Endothelial cell of umbilical vein (primary cell): ENCODE measurements around the gene THAP3. TPM values are rescaled to one million over a fixed set of nuclear protein-coding genes. Genes with fewer than 3 reads are reported as not detected.

Source experiments
- BruUV-seq: library from RNA; stranded (reverse); fragments of 400-500 nt; replicated peaks from 2 replicates; lab custom pipeline; 2021; lab: Mats Ljungman, UMichigan
- CTCF ChIA-PET: fragments of 300-600, 350-600 bp; sonication (Branson Sonifier 250); formaldehyde crosslinking; loops from one replicate; lab custom pipeline; 2021; ENCODE audit warnings: antibody characterized with exemption, inconsistent platforms; lab: Charles Lee
- POLR2A ChIA-PET: fragments of 300-600, 350-600 bp; sonication (Branson Sonifier 250); formaldehyde crosslinking; loops from one replicate; lab custom pipeline; 2021; ENCODE audit warnings: antibody characterized with exemption, inconsistent platforms; lab: Charles Lee
- DNase-seq: peaks from one replicate; pipeline ENCODE4 v3.0.0-alpha.2; 2011; ENCODE audit warnings: low read depth, low spot score
- FAIRE-seq: peaks from 2 replicates; lab custom pipeline; 2011; peaks lifted over from hg19 to GRCh38; lab: Jason Lieb, UNC
- H2AFZ ChIP-seq: 2 replicates; pipeline ENCODE4 v1.6.0; 2012; ENCODE audit warnings: low read depth, low read length, control low read depth, inconsistent platforms
- H3K27ac ChIP-seq: 2 replicates; pipeline ENCODE4 v1.5.1; 2011; ENCODE audit warnings: low read depth, mild to moderate bottlenecking, control low read depth, low read length, moderate library complexity; ENCODE audit not compliant: insufficient read depth
- H3K27me3 ChIP-seq, 2 experiments: 2 replicates each; pipeline versions ENCODE4 v1.6.0 to v1.6.1; 2011; ENCODE audit warnings: low read length in 2 of 2, mixed read lengths in 1 of 2; ENCODE audit not compliant: control insufficient read depth in 2 of 2, insufficient read depth in 2 of 2
- H3K36me3 ChIP-seq, 2 experiments: 2 replicates in 1 of 2; 3 replicates in 1 of 2; pipeline ENCODE4 v1.5.1; 2011; ENCODE audit warnings: low read length in 2 of 2, mild to moderate bottlenecking in 1 of 2, moderate library complexity in 1 of 2; ENCODE audit not compliant: control insufficient read depth in 2 of 2, insufficient read depth in 2 of 2; ENCODE audit errors: extremely low read depth in 1 of 2
- H3K4me1 ChIP-seq: 3 replicates; pipeline ENCODE4 v1.5.1; 2011; ENCODE audit warnings: mild to moderate bottlenecking, low read length; ENCODE audit not compliant: control insufficient read depth, insufficient read depth; ENCODE audit errors: extremely low read depth
- H3K4me2 ChIP-seq: 2 replicates; pipeline ENCODE4 v1.6.1; 2011; ENCODE audit warnings: low read length, control low read depth, mixed read lengths; ENCODE audit not compliant: insufficient read depth
- H3K4me3 ChIP-seq, 3 experiments: fragments of 200-600 bp in 1 of 3; sonication (generic), shearing (Covaris generic) in 1 of 3; replicated peaks in 1 of 3; 2 replicates each; pipeline ENCODE4 v1.5.1; 2011 to 2016; ENCODE audit warnings: control low read depth in 3 of 3, low read length in 3 of 3, mild to moderate bottlenecking in 2 of 3, inconsistent platforms in 1 of 3, low read depth in 1 of 3, moderate library complexity in 1 of 3; ENCODE audit not compliant: insufficient read depth in 1 of 3
- H3K79me2 ChIP-seq: 2 replicates; pipeline ENCODE4 v1.6.0; 2012; ENCODE audit warnings: low read length, inconsistent platforms; ENCODE audit not compliant: control insufficient read depth, insufficient read depth
- H3K9ac ChIP-seq: replicated peaks from 2 replicates; pipeline ENCODE3; 2011; ENCODE audit warnings: low read length, control low read depth; ENCODE audit not compliant: insufficient read depth; ENCODE audit errors: extremely low read depth
- H3K9me1 ChIP-seq: replicated peaks from 3 replicates; pipeline ENCODE4 v1.6.0; 2011; ENCODE audit warnings: mild to moderate bottlenecking, low read length; ENCODE audit not compliant: control insufficient read depth, insufficient read depth; ENCODE audit errors: extremely low read depth
- H3K9me3 ChIP-seq: replicated peaks from 2 replicates; pipeline ENCODE4 v1.5.1; 2012; ENCODE audit warnings: low read length, inconsistent platforms; ENCODE audit not compliant: control insufficient read depth, insufficient read depth
- H4K20me1 ChIP-seq: replicated peaks from 2 replicates; pipeline ENCODE3; 2011; ENCODE audit warnings: mild to moderate bottlenecking, low read length; ENCODE audit not compliant: control insufficient read depth, insufficient read depth; ENCODE audit errors: extremely low read depth
- CTCF ChIP-seq, 2 donors: IDR thresholded peaks; 1 replicate in 1 of 2; 2 replicates in 1 of 2; pipeline ENCODE4 v1.5.1; 2011; ENCODE audit warnings: low read length in 2 of 2, mild to moderate bottlenecking in 2 of 2, moderate library complexity in 2 of 2, control low read depth in 1 of 2, inconsistent platforms in 1 of 2, low read depth in 1 of 2; ENCODE audit not compliant: insufficient read depth in 1 of 2; ENCODE audit errors: extremely low read depth in 1 of 2
- EZH2 ChIP-seq: IDR thresholded peaks from 2 replicates; pipeline ENCODE4 v1.6.1; 2012; ENCODE audit warnings: borderline replicate concordance, low read depth, mild to moderate bottlenecking, moderate library complexity, low read length, inconsistent platforms; ENCODE audit not compliant: severe bottlenecking
- FOS ChIP-seq: IDR thresholded peaks from 2 replicates; pipeline ENCODE4 v1.6.1; 2011; ENCODE audit warnings: mild to moderate bottlenecking, low read length, moderate library complexity, borderline replicate concordance; ENCODE audit not compliant: insufficient read depth
- GATA2 ChIP-seq: IDR thresholded peaks from 2 replicates; pipeline ENCODE4 v1.7.0; 2011; ENCODE audit warnings: low read depth, mild to moderate bottlenecking, moderate library complexity, mixed read lengths, low read length; ENCODE audit not compliant: insufficient read length, insufficient read depth
- JUN ChIP-seq: IDR thresholded peaks from 2 replicates; pipeline ENCODE4 v1.6.1; 2011; ENCODE audit warnings: borderline replicate concordance, low read depth; ENCODE audit not compliant: insufficient read length, insufficient read depth
- MYC ChIP-seq: IDR thresholded peaks from one replicate; pipeline ENCODE4 v1.6.1; 2011; ENCODE audit warnings: mild to moderate bottlenecking, low read depth, low read length
- POLR2A ChIP-seq: IDR thresholded peaks from 2 replicates; pipeline ENCODE4 v1.6.1; 2012; ENCODE audit warnings: low read depth, mild to moderate bottlenecking, control low read depth, low read length
- POLR2AphosphoS5 ChIP-seq: IDR thresholded peaks from 2 replicates; pipeline ENCODE4 v1.6.1; 2012; ENCODE audit warnings: low read depth, mild to moderate bottlenecking, control low read depth, low read length, moderate library complexity; ENCODE audit not compliant: insufficient read depth
- dilution Hi-C: fragments of 300-500 bp; cut with MboI; formaldehyde crosslinking; loops from one replicate; pipeline ENCODE4 v1.15.0; 2019; ENCODE audit warnings: low sequenced_read_pairs; ENCODE audit not compliant: extremely low pct_ligation_motif_present
- intact Hi-C: fragments of 100-400 bp; cut with micrococcal nuclease; formaldehyde crosslinking; loops from one replicate; pipeline ENCODE4 v1.10.0; 2022
- polyA plus RNA-seq, 4 experiments: library from polyadenylated mRNA; depleted of rRNA in 3 of 4; stranded (reverse) in 3 of 4; unstranded in 1 of 4; fragments of >200 nt; gene quantifications; 2 replicates each; pipeline versions ENCODE4 v1.2.1 to v1.2.3, GENCODE V29; 2011 to 2012; ENCODE audit warnings: missing spikeins in 1 of 4
- total RNA-seq: library from RNA; stranded (reverse); gene quantifications from 2 replicates; pipeline ENCODE4 v1.2.3, GENCODE V29; 2021
- TF ChIP-seq, protein P1 (sequence below): IDR thresholded peaks from 2 replicates; pipeline ENCODE4 v1.6.1; 2011; ENCODE audit not compliant: insufficient read depth, insufficient read length

THAP3 gene
- total and polyA plus RNA-seq, 2 donors (not counting 3 experiments of a cell fraction or from before 2014, with no cell fraction given), result 11.3 to 16.7 TPM

DNA sequence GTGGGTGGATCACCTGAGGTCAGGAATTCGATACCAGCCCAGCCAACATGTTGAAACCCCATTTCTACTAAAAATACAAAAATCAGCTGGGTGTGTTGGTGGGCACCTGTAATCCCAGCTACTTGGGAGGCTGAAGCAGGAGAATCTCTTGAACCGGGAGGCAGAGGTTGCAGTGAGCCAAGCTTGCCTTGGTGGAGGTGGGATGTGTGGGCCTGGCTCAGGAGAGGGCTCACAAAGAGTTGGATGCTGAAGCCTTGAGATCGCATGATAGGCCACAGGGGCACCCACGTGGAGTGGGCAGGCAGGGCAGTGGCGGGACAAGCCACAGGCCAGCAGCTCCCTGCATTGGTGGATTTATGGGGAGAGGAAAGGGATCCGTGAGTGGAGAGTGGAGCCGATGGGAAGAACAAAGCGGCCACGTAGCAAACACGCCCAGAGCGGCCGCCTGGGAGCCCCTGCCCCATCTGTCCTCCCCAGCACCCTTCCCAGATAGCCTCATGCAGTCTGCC lies 4.4 kb downstream of the THAP3 start:
- H4K20me1 ChIP-seq, result no peaks in the 10 kb centered on the region
- ChIA-PET POLR2A (no interaction called here), CTCF (interaction anchor here (1.1 kb wide), 1 partner anchor 106 kb away, joined by 3 read pairs; no protein-coding TSS in a partner anchor)
- H3K79me2 ChIP-seq, result peaks cover 21% of the 10 kb centered on the region
- intact Hi-C loops (loop anchor here (5.0 kb wide), 1 partner anchor 142 kb away; no protein-coding TSS in a partner anchor), dilution Hi-C loops (no loop called here)
- DNase-seq (no peak), FAIRE-seq (no peak)
- no peaks in the 10 kb centered on the region for H3K9me3 ChIP-seq
- peaks cover 6 to 28% of the 10 kb centered on the region in 2 experiments for H3K36me3 ChIP-seq
- no peaks in the 10 kb centered on the region for H3K27me3 ChIP-seq
- TF ChIP-seq POLR2AphosphoS5, result no peak
- no peak for TF ChIP-seq FOS
- TF ChIP-seq, protein P1, sequence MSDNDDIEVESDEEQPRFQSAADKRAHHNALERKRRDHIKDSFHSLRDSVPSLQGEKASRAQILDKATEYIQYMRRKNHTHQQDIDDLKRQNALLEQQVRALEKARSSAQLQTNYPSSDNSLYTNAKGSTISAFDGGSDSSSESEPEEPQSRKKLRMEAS, result no peak
- no peak for TF ChIP-seq GATA2
- no peak for TF ChIP-seq CTCF (IDR thresholded peaks at IDR 0.05; ENCODE audit: extremely low read depth in 1 of 2, insufficient read depth in 1 of 2, low read depth in 1 of 2, low read length in 2 of 2)
- no peak for TF ChIP-seq MYC
- TF ChIP-seq EZH2, result no peak
- TF ChIP-seq JUN, result no peak
- TF ChIP-seq POLR2A, result no peak
- no peak overlapping the region for H3K4me2 ChIP-seq
- BruUV-seq, result no TSS peak
- H3K27ac ChIP-seq, result no peak overlapping the region
- no peaks in the 10 kb centered on the region for H3K9me1 ChIP-seq
- H2AFZ ChIP-seq, result no peak overlapping the region
- no peak overlapping the region for H3K4me3 ChIP-seq
- no peak overlapping the region for H3K9ac ChIP-seq
- peaks cover 4% of the 10 kb centered on the region for H3K4me1 ChIP-seq
